NCI-H1694 (cell line): ENCODE data around the gene RFX5.
A peak's percentile ranks its signal among the peaks of the same experiment; 100 is the strongest.
"Not testable (repeated sequence)": the region's sequence is repeated elsewhere in the genome, so short reads cannot be mapped to it uniquely, and the experiment has no call there.

Experiments used
- DNase-seq: peaks from one replicate; lab custom pipeline; 2025; lab: John Stamatoyannopoulos, UW

RFX5 gene

DNA sequence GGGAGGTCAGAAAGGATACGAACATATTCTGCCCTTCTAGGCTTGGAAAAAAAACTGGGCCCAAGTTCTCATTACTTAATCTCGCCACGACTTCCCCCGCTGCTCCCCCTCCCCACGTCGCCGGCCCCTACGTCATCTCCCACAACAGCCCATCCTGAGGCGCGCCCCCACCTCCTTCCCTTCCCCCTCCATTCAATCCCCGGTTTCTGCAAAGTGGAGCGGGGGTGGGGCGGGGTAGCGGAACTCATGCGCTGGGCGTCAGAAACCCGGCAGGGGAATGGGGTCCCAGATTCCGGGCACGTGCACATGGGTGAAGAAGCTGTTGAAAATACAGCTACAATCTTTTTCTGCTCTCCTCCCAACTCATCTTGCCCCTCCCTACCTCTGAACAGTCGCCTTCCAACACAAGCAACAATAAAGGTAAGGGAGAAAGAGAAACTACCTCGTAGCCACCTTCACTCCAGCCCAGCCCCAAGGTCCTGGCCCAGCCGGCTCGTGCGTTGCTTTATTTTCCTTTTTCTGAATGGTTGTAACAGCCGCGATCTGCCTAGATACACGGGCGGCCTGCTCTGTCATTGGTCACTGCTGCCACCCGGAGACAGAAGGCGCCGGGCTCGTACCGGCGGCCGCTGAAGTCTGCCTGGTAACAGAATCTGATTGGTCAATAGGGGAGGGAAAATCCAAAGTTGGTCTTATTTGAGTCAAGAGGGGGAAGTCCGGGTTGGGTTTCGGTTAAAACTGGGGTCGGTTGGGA lies at the start of gene RFX5:
Gene RFX5, minus strand, starts transcription at position 484 of the 754 bp plus-strand sequence. CDS start 932 bp downstream, outside the sequence.
- peak; percentile 98 for DNase-seq

DNA sequence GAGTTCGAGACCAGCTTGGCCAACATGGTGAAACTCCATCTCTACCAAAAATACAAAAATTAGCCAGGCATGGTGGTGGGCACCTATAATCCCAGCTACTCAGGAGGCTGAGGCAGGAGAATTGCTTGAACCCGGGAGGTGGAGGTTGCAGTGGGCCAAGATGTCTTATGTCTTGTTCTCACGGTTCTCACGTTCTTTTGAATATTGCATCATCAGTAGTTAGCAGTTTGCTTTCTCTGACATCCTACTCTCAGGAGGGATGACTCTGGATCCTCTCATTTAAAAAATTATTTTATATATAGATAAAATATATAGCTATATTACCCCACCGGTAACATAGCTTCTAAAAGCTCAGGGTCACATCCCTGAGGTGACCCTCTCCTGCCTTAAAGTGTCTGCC lies 49.2 kb upstream of the RFX5 start:
- DNase-seq, result not testable (repeated sequence)

DNA sequence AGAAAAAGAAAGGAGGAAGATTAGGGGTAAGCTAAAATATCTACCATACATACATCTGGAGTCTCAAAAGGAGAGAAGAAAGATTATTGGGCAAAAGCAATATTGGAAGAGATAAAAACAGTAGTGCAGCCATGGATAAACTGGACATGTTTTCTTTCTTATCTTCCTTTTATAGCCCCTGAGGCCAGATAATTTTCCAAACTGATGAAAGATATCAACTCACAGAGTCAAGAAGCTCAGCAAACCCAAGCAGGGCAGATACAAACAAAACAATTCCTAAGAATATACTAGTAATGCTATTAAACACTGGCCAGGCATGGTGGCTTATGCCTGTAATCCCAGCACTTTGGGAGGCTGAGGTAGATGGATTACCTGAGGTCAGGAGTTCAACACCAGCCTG lies 46.5 kb upstream of the RFX5 start:
- DNase-seq, result no peak

DNA sequence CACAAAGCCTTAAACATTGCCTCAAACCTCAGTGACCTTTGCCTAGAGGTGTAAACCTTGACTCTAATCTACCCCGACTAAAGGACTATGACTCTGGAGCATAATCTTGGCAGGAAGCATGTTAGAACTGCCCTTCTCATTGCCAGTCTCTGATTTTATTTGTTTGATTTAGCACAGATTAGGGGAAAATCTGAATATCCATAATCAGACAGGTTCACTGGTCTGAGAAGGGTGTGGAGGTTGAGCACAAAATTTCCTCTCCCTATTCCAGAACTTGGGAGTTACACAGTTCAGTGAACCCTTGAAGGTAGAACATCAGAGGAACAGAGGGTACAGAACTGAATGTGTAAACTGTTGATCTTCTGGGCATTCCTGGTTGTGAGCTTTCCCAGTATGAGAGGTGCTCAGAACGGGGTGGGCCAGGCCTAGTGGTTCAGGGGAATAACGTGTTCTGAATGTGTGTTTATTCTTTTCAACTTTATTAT lies 44.1 kb upstream of the RFX5 start:
- no peak for DNase-seq

DNA sequence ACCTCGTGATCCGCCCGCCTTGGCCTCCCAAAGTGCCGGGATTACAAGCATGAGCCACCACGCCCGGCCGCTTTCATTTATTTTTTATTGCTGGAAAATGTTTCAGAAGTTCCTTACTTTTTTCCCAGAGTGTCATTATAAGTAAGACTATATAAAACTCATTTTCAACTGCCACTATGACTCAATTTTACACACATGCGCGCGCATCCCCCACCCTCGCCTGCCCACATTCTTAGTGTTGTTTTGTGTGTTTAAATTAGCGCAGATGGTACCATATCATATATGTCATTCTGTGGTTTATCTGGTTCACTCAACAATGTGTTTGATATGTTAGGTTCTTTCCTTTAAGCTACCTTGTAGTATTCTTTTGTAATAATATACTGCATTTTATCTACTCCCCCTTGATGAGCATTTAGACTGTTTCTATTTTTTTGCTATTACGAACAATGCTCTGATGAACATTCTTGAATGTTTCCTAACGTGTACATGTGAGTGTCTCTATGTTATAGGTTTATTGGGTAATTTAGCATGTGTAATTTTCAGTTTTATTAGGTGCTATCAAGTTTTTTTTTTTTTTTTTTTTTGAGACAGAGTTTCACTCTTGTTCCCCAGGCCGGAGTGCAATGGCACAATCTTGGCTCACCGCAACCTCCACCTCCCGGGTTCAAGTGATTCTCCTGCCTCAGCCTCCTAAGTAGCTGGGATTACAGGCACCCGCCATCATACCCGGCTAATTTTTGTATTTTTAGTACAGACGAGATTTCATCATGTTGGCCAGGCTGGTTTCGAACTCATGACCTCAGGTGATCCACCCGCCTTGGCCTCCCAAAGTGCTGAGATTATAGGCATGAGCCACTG lies 43.4 kb upstream of the RFX5 start:
- DNase-seq, result not testable (repeated sequence)

DNA sequence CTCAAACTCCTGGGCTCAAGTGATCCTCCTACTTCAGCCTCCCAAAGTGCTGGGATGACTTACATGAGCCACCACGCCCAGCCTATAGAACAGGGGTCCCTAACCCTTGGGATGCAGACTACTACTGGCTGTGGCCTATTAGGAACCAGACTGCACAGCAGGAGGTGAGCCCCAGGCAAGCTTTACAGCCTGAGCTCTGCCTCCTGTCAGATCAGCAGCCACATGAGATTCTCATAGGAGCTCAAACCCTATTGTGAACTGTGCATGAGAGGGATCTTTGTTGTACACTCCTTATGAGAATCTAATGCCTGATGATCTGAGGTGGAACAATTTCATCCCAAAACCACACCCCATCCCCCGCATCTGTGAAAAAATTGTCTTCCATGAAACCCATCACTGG lies 39.0 kb upstream of the RFX5 start:
- DNase-seq, result no peak

DNA sequence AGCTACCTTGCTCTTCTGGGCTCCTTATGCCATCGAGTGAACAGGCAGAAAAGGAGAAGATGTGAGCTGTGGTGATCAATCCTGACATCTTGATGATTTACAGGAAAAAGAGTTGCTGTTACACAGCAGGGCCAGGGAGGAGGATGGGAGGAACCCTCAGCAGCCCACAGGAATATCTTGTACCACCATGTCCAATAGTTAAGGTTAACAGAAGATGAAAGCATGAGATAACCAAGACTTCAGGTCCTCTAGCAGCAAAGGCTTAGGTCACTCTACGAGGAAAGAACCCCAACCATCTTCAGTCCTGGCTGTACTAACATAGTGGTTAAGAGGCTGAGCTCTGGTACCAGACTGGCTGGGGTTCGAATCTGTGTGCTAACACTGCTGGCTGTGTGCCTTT lies 37.5 kb upstream of the RFX5 start:
- no peak for DNase-seq

DNA sequence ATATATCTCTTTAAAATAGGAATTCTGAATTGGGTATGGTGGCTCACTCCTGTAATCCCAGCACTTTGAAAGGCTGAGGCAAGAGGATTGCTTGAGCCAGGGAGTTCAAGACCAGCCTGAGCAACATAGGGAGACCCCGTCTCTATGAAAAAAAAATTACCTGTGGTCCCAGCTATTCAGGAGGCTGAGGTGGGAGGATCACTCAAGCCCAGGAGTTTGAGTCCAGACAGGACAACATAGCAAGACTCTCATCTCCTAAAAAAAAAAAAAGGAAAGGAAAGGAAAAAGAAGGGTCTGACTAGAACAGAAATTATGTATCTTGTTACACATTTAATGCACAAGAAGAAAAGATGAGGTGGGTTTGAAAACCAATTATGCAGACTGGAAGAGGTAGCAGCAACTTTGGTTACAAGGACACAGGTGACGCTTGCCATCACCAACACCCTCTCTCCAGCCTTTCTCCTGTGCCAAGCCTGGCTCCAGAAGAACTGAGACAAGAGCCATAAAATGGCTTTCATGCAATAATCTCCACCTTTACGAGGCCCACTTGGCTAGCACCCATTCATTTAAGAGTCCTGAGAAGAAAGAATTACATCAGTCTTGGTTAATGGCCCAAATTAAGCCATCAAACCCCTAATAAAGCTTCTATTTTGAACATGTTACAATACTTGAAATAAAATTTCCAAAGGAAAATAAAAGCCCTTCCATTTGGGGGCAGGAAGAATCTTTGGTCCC lies 30.3 kb upstream of the RFX5 start:
- DNase-seq, result no peak

DNA sequence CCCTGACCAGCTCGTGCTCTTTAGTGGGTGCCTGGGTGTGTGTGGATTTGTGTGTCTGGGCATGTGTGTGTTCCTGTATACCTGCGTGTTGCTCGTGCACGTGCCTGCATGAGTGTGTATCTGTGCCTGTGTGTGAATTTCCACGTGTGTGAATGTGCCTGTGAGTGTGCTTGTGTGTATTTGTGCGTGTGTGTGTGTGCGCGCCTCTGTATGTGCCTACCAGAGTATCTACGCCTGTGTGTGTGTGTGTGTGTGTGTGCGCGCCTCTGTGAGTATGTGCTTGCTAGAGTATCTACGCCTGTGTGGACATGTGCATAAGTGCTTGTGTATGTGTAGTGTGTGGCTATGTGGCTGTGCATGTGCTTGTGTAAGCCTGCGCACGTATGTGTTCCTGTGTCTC lies 26.1 kb upstream of the RFX5 start:
- DNase-seq, result no peak

DNA sequence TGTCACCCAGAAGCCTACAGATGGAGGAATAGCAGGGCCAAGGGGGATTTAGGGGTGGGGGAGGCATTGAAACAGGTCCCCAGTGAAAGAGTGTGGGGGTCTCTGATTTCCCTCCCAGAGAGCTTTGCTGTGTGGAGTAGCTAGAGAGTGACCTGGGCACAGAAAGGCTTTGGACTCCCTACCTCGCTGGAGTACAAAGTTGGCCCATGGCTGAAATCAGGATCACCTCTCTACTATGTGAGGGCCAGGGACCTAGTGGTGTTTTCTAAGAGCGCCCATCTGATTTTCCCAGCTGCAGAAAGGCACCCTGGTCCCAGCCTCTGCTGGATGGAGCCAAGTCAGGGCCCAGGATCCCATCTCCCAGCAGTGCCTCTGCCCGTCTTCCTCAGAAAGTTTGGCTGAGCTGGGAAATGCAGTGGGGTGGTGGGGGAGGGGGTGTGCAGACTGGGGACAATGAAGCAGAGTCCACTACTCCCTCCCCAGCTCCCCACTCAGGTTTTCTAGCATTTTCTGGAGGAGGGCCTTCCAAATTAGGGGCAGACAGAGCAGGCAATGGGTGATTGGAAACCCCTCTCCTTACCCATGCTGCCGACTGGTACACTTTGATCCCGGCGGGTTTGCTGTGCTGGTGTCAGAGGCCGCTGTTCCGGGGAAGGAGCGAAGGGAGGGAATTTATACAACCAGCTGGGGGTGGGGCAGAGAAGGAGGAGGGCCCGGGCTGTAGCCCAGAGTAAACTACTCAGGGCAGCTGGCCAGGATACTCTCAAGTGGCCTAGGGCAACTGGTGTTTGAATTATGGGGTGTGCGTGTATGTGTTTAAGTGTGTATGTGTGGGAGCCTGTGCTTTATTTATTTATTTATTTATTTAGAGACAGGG lies 25.2 kb upstream of the RFX5 start, which contains the start of gene SELENBP1:
Gene SELENBP1, minus strand, starts transcription at position 648 of the 877 bp plus-strand sequence. Its CDS starts 64 bp downstream, at position 584.
- no peak for DNase-seq

DNA sequence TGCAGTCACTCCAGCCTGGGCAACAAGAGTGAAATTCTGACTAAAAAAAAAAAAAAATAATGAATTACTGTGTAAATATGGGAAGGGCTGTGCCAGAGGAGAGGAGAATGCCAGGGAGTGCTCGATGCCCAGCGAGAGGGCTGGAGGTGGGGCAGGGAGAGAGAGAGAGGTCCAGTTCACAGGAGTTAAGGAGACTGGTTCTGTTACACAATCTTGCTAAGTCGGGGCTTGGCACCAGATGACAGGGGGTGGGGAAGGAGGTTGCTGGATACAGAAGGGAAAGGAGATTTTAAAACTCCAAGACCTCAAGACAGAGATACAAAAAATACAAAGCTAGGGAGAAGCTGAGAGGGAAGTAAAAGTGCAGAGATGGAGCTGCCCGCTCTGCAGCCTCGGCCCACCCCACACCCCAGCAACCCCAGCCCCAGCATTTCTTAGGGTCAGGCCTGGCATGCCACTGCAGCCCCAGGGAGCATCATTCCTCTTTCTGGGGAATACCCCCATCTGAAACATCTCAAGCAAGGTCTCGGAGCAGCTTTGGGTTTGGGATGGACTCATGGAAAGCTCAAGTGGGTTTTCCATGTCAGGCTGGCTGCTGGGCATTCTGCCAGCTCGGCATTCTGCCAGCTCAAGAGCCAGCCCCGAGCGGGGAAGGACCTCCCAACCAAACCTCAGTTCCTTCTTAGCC lies 24.5 kb upstream of the RFX5 start:
- peak; percentile 85 for DNase-seq

DNA sequence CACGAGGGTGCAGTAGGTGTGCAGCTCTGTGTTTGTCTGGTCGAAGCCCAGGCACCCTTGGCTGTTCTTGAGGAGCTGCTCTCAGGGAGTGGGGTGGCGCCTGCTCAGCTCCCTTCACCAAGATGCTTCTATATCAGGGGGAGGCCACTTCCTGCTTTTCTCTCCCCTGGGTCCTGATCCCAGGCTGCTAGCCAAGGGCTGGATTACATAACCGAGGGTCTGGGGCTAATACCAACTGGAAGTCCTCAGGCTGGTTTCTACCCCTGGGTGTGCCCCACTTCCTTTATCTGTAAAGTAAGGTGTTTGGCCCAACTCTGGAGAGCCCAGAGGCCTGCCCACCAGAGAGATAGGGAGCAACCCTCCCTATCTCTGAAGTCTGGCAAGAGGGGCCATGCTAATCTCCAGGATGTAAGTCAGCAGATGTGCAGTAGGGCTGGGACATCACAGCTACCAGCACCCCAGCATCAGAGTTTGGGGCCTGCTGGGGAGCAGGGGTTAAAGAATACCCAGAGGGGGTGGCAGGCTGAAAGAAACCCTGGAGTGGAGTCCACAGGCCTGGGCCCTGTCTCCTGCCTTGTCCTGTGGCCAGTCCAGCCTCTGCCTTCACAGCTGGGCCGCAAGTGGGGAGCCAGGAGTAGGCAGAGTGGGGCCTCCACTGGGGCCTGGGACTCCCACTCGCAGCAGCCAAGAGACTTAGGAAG lies 23.3 kb upstream of the RFX5 start:
- DNase-seq, result no peak

DNA sequence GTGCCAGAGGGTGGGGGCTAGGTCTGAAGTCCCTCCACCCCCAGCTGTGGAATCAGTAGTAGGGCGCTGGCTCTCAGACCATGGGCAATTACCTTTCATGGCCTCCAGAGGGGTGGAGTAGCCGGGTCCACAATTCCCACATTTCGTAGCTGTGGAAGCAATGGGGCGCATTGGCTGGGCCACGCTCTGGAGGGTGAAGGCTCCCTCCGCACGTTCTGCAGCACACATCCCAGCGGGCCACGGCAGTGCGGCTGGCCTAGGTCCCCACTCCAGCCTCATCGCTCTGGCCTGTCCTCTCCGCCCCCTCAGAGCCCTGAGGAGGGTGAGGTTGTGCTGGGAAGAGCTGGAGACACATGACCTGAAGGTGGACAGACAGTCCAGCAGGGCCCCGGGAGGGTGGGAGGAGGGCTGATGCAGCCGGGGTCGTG lies 22.6 kb upstream of the RFX5 start:
- no peak for DNase-seq

DNA sequence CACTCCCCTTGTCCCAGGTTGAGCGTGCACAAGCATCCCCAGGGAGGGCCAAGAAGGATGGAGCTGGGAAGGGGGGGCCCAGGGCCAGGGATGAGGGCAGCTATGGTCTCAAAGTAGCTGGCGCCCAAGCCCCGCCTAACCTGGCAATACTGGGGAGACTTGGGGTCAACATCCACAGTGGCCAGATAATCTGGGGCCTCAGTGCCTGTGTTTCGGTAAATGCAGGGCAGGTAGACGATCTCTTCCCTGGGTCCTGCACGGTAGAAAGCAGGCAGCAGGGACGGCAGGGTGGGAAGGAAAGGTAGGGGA lies 22.2 kb upstream of the RFX5 start:
- no peak for DNase-seq

DNA sequence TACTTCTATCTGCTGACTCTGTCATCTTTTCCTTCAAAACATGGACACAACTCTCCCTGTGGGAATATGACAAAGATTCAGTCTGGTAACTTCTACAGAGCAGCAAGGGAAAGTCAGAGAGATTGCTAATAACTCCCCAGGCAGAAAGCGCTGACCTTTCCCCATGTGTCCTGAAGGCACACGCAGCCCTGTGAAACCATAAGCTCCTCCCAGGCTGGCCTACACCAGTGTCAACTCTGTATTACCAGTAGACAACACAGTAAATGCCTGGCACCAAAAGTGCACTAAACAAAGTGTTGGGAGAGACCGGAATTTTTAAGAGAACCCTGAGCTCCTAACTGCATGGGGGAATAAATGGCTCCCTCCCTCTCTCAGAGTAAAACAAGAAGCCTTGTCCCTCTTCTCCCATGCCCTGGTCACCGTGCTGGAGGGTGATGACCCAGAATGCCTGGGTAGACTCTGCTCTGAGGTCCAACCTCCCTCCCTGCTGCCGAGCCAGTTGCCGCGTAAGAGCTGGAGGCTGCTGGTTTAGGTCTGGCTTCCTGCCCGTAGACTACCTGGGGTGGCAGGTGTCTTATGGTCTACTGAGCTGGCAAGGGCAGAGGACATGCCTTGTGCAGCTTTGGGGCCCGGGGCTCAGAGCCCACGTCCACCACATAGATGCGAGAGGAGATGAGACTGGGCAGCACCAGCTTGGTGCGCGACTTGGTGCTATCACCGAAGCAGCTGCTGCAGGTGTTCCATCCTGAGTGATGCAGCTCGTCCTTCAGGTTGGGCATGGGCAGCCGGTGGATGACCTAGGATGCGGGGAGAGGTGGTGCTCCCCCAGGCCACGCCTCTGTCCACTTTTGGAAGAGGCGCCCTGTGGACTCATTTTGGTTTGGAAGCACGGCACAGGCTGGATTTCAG lies 21.6 kb upstream of the RFX5 start:
- DNase-seq, result no peak

DNA sequence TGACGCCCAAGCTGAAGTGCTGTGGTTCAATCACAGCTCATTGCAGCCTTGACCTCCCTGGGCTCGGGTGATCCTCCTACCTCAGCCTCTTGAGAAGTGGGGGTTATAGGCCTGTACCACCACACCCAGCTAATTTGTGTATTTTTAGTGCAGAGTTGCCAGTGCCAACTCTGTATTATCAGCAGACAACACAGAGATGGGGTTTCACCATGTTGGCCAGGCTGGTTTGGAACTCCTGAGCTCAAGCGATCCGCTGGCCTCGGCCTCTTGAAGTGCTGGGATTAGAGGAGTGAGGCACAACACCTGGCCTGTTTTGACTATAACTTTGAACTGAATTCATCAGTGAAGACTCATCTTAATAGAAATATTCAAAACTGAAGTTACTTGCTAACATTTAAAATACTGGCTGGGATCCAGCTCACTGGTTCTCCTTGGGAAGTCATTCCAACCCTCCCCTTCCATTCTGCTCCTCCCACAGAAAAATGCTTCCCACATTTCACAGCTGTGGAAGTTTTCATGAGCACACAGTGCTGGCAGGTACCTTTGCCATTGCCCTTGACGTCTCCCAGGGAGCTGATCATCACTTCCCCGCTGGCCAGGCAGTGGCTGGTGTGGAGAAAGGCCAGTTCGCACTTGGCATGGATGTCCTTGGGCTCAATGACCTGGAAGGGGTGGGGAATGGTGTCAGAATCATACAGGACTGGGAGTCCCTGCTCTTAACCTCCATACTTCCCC lies 20.8 kb upstream of the RFX5 start:
- no peak for DNase-seq

DNA sequence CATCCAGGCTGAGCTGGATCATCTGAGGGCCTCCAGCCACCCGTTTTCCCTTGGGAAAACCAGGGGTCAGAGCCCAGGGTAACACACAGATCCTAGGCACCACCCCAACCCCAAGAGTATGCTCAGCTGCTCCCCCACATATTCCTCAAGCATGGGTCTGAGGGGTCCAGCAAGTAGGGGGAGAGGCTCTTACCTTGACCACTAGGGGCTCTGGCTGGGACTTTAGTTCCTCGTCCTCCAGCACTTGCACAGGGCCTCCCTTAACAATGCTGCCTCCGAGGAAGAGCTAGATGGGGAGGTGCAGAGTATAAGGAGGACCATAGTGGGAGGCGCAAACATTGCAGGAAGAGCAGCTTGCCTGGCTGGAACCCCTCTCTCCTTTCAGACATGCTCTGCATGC lies 17.9 kb upstream of the RFX5 start:
- no peak for DNase-seq
